Adrenal gland (tissue), 5 donors: Measurements from ENCODE around the gene FBXO33.

Experiments
- POLR2A ChIP-seq, 2 donors: fragments of 450-650 bp; IDR thresholded peaks; one replicate each; pipeline ENCODE4 v1.6.1; 2017; ENCODE audit warnings: antibody characterized with exemption in 2 of 2, mild to moderate bottlenecking in 2 of 2, moderate library complexity in 1 of 2
- TF ChIP-seq, protein P1 (sequence below), 6 experiments: fragments of 450-650 bp in 4 of 6; fragments of 200-600 bp in 2 of 6; sonication (generic) in 1 of 6; IDR thresholded peaks; 1 replicate in 5 of 6; 2 replicates in 1 of 6; pipeline versions ENCODE4 v1.5.1 to v1.8.0; 2016 to 2021; ENCODE audit warnings: antibody characterized with exemption in 6 of 6, mild to moderate bottlenecking in 2 of 6, moderate library complexity in 1 of 6
- donor health status: DM: no; HTN: no; CAD: no.

DNA sequence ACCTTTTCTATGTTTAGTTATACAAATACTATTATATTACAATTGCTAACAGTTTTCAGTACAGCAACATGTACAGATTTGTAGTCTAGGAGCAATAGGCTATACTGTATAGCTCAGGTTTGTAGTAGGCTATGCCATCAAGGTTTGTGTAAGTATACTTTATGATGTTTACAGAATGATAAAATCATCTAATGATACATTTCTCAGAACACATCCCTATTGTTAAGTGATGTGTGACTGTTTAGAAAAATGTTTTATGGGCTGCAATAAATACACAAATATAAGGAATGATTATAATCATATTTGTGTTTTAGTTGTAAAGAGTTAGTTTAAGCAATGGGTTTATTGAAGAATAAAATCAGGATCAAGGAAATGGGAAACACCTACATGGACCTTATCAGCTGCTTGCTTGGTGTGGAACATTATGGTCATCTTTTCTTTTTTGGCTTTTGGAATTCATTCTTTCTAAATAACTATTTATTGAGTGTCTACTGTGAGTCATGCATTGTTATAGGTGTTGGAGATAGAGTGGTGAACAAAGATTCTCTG lies 24.5 kb upstream of the FBXO33 start:
- TF ChIP-seq, protein P1, sequence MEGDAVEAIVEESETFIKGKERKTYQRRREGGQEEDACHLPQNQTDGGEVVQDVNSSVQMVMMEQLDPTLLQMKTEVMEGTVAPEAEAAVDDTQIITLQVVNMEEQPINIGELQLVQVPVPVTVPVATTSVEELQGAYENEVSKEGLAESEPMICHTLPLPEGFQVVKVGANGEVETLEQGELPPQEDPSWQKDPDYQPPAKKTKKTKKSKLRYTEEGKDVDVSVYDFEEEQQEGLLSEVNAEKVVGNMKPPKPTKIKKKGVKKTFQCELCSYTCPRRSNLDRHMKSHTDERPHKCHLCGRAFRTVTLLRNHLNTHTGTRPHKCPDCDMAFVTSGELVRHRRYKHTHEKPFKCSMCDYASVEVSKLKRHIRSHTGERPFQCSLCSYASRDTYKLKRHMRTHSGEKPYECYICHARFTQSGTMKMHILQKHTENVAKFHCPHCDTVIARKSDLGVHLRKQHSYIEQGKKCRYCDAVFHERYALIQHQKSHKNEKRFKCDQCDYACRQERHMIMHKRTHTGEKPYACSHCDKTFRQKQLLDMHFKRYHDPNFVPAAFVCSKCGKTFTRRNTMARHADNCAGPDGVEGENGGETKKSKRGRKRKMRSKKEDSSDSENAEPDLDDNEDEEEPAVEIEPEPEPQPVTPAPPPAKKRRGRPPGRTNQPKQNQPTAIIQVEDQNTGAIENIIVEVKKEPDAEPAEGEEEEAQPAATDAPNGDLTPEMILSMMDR (IDR thresholded peaks at IDR 0.05), result no peak
- TF ChIP-seq POLR2A (IDR thresholded peaks at IDR 0.05), result no peak
